Chondrocyte (in vitro differentiated cells): ENCODE results near the gene VSTM4. TPM values are rescaled to one million over a fixed set of nuclear protein-coding genes. Genes with fewer than 3 reads are reported as not detected.

Experiments
- DNase-seq: peaks from one replicate; pipeline ENCODE4 v3.0.0; 2021; ENCODE audit warnings: mixed read lengths, low spot score
- H3K27ac Mint-ChIP-seq: one replicate; pipeline ENCODE4 v1.8.0; 2021; ENCODE audit warnings: mild to moderate bottlenecking, moderate library complexity, mixed read lengths; ENCODE audit not compliant: unreplicated experiment
- H3K27me3 Mint-ChIP-seq: 2 replicates; pipeline ENCODE4 v1.8.0; 2021; ENCODE audit warnings: low read depth, mixed read lengths
- H3K36me3 Mint-ChIP-seq: 2 replicates; pipeline ENCODE4 v1.8.0; 2021; ENCODE audit warnings: low read depth, mixed read lengths
- H3K4me1 Mint-ChIP-seq: 2 replicates; pipeline ENCODE4 v1.8.0; 2021; ENCODE audit warnings: low read depth, mild to moderate bottlenecking, mixed read lengths
- H3K4me3 Mint-ChIP-seq: one replicate; pipeline ENCODE4 v1.8.0; 2021; ENCODE audit warnings: mild to moderate bottlenecking, moderate library complexity, mixed read lengths; ENCODE audit not compliant: unreplicated experiment
- H3K9me3 Mint-ChIP-seq: 2 replicates; pipeline ENCODE4 v1.8.0; 2021; ENCODE audit warnings: low read depth, mixed read lengths
- total RNA-seq: library from RNA; stranded (reverse); gene quantifications from 3 replicates; pipeline ENCODE4 v1.2.1, GENCODE V29; 2021
- TF ChIP-seq, protein P1 (sequence below): fragments of 200-600 bp; sonication (generic); IDR thresholded peaks from 2 replicates; pipeline ENCODE4 v1.5.0; 2021; ENCODE audit warnings: antibody characterized with exemption, mild to moderate bottlenecking, moderate library complexity

Gene VSTM4
- total RNA-seq, 1 donor from 2014 or later, result 7.2 TPM

DNA sequence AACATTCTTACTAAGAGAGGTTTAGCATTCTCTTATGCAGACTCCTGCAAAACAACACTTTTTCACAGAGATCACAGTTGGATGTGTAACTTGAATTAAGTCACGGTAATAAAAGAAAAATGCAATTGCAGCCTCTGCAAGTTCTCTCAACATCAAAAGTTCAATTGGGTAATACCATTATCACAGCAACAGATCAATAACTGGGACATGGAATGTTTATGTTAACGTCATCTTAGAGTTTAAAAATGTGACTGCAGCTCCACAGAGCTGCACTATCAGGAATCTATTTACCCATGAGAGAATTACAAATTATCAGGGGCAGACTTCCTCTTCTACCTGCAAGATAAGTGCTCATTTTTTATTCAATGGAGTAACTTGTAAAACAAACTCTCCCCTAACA lies 86.7 kb downstream of the VSTM4 start:
- DNase-seq, result no peak
- no peaks in the 10 kb centered on the region for H3K9me3 Mint-ChIP-seq
- no peaks in the 10 kb centered on the region for H3K4me1 Mint-ChIP-seq
- TF ChIP-seq, protein P1, sequence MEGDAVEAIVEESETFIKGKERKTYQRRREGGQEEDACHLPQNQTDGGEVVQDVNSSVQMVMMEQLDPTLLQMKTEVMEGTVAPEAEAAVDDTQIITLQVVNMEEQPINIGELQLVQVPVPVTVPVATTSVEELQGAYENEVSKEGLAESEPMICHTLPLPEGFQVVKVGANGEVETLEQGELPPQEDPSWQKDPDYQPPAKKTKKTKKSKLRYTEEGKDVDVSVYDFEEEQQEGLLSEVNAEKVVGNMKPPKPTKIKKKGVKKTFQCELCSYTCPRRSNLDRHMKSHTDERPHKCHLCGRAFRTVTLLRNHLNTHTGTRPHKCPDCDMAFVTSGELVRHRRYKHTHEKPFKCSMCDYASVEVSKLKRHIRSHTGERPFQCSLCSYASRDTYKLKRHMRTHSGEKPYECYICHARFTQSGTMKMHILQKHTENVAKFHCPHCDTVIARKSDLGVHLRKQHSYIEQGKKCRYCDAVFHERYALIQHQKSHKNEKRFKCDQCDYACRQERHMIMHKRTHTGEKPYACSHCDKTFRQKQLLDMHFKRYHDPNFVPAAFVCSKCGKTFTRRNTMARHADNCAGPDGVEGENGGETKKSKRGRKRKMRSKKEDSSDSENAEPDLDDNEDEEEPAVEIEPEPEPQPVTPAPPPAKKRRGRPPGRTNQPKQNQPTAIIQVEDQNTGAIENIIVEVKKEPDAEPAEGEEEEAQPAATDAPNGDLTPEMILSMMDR, result no peak
- H3K4me3 Mint-ChIP-seq, result no peak overlapping the region
- no peaks in the 10 kb centered on the region for H3K36me3 Mint-ChIP-seq
- H3K27ac Mint-ChIP-seq, result no peak overlapping the region
- H3K27me3 Mint-ChIP-seq, result no peaks in the 10 kb centered on the region

DNA sequence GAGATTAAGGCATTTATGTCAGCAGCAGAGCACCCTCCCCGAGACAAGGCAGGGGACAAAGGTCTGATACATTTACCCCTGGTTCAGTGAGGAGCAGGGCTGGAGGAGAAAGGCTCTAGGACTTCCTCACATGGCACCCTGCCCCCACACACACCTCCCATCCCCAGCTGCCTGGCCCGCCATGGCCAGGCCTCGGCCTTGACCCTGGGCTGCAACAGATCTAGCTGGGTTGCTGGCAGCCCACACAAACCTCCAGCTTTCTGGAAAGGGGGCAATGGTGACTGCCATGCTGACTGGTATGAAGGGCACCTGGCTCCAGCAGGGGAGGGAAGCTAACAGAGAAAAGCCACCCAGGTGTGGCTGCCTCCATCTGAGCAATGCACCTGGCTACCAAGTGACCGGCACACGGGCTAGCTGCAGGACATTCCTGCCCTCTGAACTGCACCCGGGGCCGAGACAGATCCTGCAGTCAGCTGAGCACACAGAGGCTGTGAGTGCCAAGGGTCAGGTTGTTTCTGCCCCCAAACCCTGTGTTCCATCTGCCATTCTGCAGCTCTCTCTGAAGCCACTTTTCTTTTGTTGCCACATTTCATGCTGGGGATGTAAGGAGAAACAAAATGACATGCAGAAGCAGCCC lies 89.9 kb downstream of the VSTM4 start:
- TF ChIP-seq, protein P1, result no peak
- H3K36me3 Mint-ChIP-seq, result no peaks in the 10 kb centered on the region
- H3K27ac Mint-ChIP-seq, result no peak overlapping the region
- H3K9me3 Mint-ChIP-seq, result peaks cover 4% of the 10 kb centered on the region
- H3K4me3 Mint-ChIP-seq, result no peak overlapping the region
- no peaks in the 10 kb centered on the region for H3K4me1 Mint-ChIP-seq
- no peaks in the 10 kb centered on the region for H3K27me3 Mint-ChIP-seq
- no peak for DNase-seq

DNA sequence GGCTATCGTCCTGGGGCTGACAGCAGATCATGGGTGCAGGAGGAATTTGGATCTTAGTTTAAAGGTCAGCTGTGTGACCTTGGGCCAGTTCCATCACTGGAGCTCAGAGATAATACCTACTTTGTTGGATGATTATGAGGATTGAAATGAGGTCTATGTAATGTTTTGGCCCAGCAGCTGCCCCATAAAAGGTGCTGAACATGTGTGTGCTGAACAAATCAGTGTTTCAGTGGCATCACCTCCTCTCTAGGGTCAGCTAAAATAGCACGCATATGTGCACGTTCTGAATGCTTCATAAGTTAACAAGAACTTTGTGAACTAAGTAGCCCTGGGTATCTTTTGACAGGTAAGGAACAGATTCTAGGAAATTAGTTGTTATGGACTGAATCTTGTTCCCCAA lies 90.8 kb downstream of the VSTM4 start:
- TF ChIP-seq, protein P1, result no peak
- Mint-ChIP-seq H3K9me3 (peaks cover 7% of the 10 kb centered on the region), H3K27me3 (no peaks in the 10 kb centered on the region), H3K4me3 (no peak overlapping the region), H3K4me1 (no peaks in the 10 kb centered on the region), H3K27ac (no peak overlapping the region), H3K36me3 (no peaks in the 10 kb centered on the region)
- no peak for DNase-seq

DNA sequence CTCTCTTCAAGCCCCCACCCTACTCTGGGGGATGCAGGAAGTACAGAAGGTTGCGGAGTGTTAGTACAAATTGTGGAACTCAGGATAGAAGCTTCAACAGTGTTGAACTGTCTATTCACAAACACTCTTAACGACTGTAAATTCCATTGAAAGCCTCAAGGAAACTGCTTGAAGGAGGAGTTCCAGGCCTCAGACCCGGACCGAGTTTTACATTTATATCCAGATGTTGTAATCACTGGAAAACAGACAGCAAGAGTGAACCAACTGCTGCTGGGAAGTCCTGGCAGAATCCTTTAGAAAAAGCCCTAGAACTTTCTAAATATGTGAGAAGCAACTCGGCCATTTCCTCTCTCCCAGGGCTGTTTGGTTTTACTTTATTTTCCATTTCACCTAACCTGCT lies 91.6 kb downstream of the VSTM4 start:
- Mint-ChIP-seq H3K4me1 (no peaks in the 10 kb centered on the region), H3K27me3 (no peaks in the 10 kb centered on the region), H3K27ac (no peak overlapping the region), H3K4me3 (no peak overlapping the region), H3K36me3 (peaks cover 2% of the 10 kb centered on the region), H3K9me3 (peaks cover 7% of the 10 kb centered on the region)
- DNase-seq, result no peak
- TF ChIP-seq, protein P1, result no peak

DNA sequence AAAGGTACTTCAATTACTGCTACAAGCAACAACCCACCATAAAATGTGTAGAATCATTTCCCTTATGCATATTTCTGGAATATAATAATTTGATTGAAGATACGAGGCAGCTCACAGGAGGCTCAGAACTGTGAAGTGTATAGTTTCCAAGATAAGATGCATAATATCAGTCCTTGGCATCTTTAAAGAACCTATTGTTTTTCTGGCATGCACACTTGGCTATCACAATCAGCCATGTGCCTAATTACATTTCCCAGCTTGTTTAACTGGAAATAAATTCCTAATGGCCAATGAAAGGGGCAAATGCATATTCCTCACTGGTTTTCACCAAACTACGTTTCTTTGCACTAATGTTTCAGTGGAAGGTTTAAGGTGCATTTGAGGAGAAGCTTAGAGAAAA lies 92.3 kb downstream of the VSTM4 start:
- H3K4me1 Mint-ChIP-seq, result no peaks in the 10 kb centered on the region
- TF ChIP-seq, protein P1, result no peak
- no peak overlapping the region for H3K27ac Mint-ChIP-seq
- peaks cover 2% of the 10 kb centered on the region for H3K36me3 Mint-ChIP-seq
- peaks cover 7% of the 10 kb centered on the region for H3K9me3 Mint-ChIP-seq
- H3K27me3 Mint-ChIP-seq, result no peaks in the 10 kb centered on the region
- no peak overlapping the region for H3K4me3 Mint-ChIP-seq
- no peak for DNase-seq
